ENCODE results near the gene KLHL35.
A peak's percentile ranks its signal among the peaks of the same experiment; 100 is the strongest.
"Not testable (repeated sequence)": the region's sequence is repeated elsewhere in the genome, so short reads cannot be mapped to it uniquely, and the experiment has no call there.

The KLHL35 gene

DNA sequence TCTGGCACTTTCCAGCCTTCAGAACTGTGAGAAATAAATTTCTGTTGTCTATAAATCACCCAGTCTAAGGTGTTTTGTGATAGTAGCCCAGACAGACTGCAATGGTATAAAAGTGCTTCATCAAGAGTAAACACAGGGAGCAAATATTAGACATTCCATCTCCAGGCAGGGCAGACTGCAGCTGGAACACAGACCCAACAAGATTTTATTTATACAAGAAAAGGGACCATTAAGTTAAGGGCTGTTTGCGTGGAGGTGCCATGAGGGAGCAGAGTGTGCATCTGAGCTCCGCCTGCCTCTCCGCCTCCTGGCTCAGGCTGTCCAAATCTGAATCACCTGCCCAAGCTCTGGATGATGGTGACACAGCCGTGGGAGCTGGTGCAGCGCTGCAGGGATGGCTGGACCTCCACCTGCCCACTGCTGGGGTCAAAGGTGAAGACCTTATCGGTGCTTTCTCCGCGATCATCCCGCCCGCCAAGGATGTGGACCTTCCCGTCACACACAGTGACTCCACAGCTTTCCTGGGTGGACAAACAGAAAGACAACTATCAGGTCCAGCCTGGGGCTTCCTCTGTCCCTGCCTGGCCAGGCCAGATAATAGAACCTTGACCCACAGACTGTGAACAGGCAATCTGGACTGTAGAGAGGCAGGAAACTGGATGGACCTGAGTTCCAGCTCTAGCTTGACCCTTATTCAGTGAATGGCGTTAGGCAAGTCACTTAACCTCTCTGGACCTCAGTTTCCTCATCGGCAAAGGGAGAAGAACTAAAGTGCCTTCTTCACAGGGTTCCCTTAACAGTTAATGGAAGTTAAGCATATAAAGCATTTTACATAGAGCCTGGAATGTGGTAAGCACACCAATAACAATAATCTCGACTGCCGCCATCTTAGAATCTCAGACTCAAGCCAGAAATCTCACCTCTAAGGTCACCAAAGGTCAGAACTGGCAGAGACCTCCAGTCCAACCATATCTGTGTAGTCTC, 10.5 kb downstream of the KLHL35 start:
- DNase-seq, result no peak

DNA sequence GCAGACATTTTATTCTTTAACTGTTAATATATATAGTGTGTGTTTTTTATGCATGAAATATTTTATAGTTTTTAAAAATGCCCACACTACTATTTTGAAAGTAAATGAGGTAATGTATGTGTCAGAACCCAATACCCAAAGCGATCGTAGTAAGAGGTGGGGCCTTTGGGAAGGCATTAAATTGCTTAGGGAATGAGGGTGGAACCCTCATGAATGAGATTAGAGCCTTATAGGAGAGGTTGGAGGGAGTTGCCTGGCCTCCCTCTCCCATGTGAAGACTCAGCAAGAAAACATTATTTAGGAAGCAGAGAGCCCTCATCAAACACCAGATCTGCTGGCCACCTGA, 11.1 kb downstream of the KLHL35 start:
- DNase-seq, result no peak

DNA sequence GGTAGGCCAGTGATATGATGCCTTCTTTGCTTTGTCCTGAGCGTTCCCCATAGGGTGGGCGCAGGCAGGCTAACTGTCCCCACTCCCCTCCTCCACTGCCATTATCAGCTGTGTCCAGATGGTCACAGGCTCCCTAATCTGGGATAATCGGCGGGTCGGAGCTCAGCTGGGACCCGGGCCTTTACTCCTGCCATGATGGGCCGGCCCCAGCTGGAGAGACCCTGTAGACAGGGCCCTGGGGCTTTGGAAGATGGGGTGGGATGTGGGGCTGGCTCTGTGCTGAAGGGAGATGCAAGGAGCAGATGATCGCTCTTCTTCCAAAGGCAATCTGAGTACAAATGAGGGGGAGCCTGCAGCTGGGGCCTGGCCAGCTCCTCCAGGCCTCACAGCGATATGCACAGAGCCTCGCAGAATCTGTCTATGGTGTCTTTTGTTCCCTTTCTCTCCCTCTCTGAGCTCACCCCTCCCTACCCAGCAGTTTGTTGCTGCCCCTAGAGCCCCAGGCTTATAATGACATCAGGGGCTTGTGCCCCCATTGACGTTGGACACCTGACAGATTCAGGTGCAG, 11.9 kb downstream of the KLHL35 start:
- no peak for DNase-seq

- DNase-seq, result no peak
Measured at GRCh38 chr11:75420224-75421034, 12.6 kb downstream of the KLHL35 start.

DNA sequence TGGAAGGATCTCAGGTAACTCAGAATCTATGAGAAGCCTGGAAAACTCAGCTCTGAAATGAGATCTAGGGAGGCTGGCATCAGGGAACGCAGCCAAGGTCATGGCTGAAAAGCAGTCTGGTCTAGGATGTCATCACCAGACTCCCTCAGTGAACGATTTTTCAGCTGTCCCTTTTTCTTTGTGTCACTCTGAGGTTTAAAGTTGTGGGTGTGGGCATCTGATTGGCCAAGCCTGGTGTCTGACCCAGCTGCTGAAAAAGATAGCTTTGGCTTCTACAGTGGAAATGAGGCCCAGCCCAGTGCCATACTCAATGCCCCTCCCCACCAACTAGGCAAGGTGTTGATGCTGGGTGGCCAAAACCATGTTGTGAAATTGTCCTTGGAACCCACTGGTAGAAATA, 19.1 kb downstream of the KLHL35 start:
- no peak for DNase-seq

- DNase-seq, result not testable (repeated sequence)
Measured at GRCh38 chr11:75413146-75413545, 19.9 kb downstream of the KLHL35 start.

GRCh38 chr11:75409971-75410370, 23.0 kb downstream of the KLHL35 start:
- not testable (repeated sequence) for DNase-seq

- no peak for DNase-seq
Measured at GRCh38 chr11:75408957-75409219, 24.1 kb downstream of the KLHL35 start.

DNA sequence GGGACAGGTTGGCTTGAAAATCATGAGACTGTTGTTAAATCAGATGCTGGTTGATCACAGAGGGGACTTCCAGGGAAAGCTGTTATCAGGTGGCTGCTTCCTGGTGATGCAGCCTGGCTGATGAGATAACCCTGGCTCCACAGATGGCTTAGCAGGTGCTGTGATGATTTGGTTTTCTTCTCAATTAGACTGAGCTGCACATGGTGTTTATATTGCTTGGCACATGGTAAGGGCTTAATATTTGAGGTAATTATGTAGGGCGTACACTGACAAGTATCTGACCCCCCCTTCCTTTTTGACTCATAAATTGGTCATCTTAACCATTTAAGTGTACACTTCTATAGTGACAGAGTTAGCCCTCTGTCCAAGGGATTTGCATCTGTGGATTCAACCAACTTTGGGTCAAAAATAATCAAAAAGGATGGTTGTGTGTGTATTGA, 26.6 kb downstream of the KLHL35 start:
- no peak for DNase-seq

DNA sequence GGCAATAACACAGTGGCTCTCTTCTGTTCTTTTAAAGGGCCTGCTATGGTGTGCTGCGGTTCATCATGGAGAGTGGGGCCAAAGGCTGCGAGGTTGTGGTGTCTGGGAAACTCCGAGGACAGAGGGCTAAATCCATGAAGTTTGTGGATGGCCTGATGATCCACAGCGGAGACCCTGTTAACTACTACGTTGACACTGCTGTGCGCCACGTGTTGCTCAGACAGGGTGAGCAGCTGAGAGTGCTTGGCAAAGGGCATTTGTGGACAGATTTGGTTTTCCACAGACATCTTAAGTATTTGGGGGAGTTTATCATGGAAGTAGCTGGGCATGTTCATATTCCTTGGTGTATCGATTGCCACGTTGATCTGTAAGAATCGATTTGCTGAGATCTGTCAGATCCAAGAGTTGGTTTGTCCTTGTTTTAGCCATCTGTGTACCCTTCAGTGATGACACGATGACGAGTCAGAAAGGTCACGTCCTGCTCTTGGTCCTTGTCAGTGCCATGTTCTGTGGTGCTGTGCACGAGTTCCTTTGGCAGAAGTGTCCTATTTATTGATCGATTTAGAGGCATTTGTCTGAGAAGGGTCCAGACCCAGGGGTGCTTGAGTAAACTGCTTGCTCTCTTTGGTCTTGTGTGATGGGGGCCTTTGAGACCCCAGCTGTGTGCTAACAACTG, 28.9 kb downstream of the KLHL35 start:
- DNase-seq, result no peak

DNA sequence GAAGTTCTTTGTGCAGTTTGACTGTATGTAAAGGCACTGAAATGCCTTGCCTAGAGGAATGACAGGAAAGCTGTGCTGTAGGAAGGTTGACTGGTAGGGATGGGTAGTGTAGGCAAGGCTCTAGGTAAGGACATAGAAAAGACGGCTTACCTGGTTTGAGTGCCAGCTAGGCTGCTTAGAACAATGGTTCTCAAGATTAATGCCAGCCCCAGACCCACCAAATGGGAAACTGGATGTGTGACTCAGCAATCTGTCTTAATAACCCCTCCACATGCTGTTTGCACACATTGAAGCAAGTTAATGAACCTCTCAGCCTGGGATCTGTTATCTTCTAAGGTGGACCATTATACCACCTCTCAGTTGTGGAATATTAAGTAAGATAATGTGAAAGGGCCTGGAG, 30.0 kb downstream of the KLHL35 start:
- DNase-seq, result no peak

GRCh38 chr11:75402002-75402773, 30.8 kb downstream of the KLHL35 start:
- no peak for DNase-seq

DNA sequence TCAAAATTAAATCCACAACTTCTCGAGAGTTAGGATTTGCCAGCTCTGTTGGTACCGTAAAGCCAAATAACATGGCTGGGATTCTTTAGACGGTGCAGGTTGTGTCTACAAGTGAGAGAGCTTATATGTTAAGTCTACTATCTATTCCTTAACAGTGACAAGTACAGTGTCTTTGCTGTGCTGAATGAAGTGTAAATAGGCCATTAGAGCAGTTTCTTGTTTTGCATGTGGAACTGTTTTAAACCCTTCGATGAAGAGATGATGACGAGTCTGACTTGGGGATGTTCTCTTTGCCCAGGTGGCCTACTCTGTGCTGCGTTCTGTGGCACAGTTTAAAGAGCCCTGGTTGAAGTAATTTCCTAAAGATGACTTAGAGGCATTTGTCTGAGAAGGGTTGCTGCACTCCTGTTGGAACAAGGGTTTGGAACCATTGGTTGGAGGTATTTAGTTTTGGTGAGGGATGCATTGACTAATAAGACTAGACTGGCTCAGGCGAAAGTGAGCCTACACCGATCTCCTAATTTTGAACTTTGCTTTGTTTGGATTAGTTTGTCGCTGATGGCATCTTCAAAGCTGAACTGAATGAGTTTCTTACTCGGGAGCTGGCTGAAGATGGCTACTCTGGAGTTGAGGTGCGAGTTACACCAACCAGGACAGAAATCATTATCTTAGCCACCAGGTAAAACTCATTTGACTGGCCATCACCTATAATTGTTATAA, 32.7 kb downstream of the KLHL35 start:
- peak; percentile 13 for DNase-seq

DNA sequence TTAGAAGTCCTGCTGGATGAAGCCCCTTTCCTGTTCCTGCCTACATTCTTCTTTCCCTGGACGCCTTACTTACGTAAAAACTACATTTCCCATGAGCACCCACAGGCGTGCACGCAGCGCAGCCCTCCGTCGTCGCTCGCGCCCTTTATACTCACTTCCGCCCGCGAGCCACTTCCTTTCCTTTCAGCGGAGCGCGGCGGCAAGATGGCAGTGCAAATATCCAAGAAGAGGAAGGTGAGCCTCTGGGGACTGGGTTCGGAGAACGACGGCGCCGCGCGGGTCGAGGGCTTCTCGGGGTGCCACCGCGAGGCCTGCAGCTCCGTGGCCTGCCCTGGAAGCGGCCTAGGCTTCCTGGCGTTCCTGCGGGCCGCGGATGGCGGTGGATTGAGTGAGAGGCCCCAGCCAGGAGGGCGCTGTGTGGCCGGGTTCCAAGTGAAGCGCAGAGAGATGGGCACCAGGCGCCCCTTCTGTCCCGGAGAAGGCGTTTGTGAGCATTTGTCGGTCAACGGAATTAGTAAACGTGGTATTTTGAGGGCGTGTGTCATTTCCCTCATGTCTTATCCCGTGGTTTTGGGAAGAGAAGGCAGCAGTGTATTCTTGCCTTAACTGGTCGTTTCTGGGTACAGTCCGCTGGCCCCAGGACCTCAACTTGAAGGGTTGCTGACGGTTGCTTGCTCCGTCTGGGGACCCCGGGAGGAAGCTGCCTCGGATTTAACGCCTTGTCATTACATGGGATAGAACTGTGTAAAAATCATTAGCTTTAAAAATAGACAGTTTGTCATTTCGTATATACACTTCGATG, 33.5 kb downstream of the KLHL35 start, which contains the start of gene RPS3:
Gene RPS3 (plus strand): TSS at position 175 of the 802 bp plus-strand sequence. CDS start 30 bp downstream, at position 205.
- peak; percentile 84 for DNase-seq

- no peak for DNase-seq
Measured at GRCh38 chr11:75398906-75399305, 34.1 kb downstream of the KLHL35 start.

GRCh38 chr11:75394085-75394840, 38.7 kb downstream of the KLHL35 start:
- DNase-seq, result no peak

DNA sequence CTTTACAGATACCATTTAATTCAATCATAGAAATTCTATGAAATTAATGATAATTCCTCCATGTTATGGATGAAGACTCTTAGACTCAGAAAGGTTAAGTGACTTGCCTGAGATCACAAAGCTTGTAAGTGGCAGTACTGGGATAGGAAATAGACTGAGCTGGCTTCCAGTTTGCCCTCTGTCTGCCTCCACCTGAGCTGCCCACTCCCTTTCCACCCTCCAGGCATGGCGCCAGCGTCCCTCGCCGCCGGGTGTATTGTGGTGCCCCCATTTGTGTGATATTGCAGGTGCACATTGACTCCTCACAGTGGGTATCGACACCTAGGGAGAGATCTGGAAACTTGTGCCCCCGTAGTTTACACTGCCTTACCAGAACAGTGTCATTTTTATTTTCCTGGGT, 43.1 kb downstream of the KLHL35 start:
- no peak for DNase-seq

- DNase-seq, result no peak
Measured at GRCh38 chr11:75389276-75389605, 43.8 kb downstream of the KLHL35 start.

GRCh38 chr11:75388386-75389275, 44.4 kb downstream of the KLHL35 start:
- DNase-seq, result peak; percentile 51

All from activated effector memory CD4-positive, alpha-beta T cell treated with Interleukin-2 at 50 U/mL for 16 hours (primary cell).